H1 (cell line): ENCODE measurements around the gene PPARGC1A.

ENCODE experiments used
- ATF2 ChIP-seq: IDR thresholded peaks from 2 replicates; pipeline ENCODE4 v1.6.1; 2012; ENCODE audit warnings: low read length, inconsistent platforms
- CTCF ChIP-seq, 3 experiments: IDR thresholded peaks; 1 replicate in 2 of 3; 2 replicates in 1 of 3; pipeline versions ENCODE4 v1.5.1 to v1.6.1; 2011; ENCODE audit warnings: low read length in 3 of 3, mild to moderate bottlenecking in 3 of 3, inconsistent platforms in 2 of 3, low read depth in 1 of 3, moderate library complexity in 1 of 3; ENCODE audit not compliant: insufficient read depth in 1 of 3; ENCODE audit errors: control extremely low read depth in 1 of 3
- E2F6 ChIP-seq: IDR thresholded peaks from 2 replicates; pipeline ENCODE4 v1.6.1; 2012; ENCODE audit warnings: inconsistent platforms
- POLR2A ChIP-seq, 2 experiments: IDR thresholded peaks; 1 replicate in 1 of 2; 2 replicates in 1 of 2; pipeline ENCODE4 v1.6.1; 2011; ENCODE audit warnings: low read depth in 2 of 2, low read length in 2 of 2, mild to moderate bottlenecking in 2 of 2; ENCODE audit errors: control extremely low read depth in 1 of 2
- SIRT6 ChIP-seq: IDR thresholded peaks from one replicate; pipeline ENCODE4 v1.7.1; 2012; ENCODE audit warnings: low read length, inconsistent platforms

- TF ChIP-seq POLR2A (IDR thresholded peaks at IDR 0.05; ENCODE audit: control extremely low read depth in 1 of 2, low read depth in 2 of 2, low read length in 2 of 2) (no peak), CTCF (IDR thresholded peaks at IDR 0.05; ENCODE audit: control extremely low read depth in 1 of 3, insufficient read depth in 1 of 3, low read depth in 1 of 3, low read length in 3 of 3) (no peak), SIRT6 (no peak), ATF2 (no peak), E2F6 (no peak)
These were observed 100.1 kb downstream of the PPARGC1A start for GRCh38 chr4:23789762-23790161.
